GM18499 (cell line): ENCODE results near the gene KCNH5.

Experiments
- ATAC-seq: cut with Tn5 transposase; IDR thresholded peaks from one replicate; pipeline ENCODE4 v1.9.1; 2021; ENCODE audit warnings: moderate number of reproducible peaks; ENCODE audit not compliant: insufficient read depth, unreplicated experiment

KCNH5 gene

GRCh38 chr14:63045234-63045611 is at the start of gene KCNH5:
KCNH5 (minus strand) TSS chr14:63045458; CDS start chr14:63045186, 272 bp downstream.
- ATAC-seq = no peak

- no peak for ATAC-seq
These were observed 46.2 kb upstream of the KCNH5 start for GRCh38 chr14:63091394-63091996.

GRCh38 chr14:63088865-63089264 is 43.6 kb upstream of the KCNH5 start:
- ATAC-seq = no peak

GRCh38 chr14:63078569-63078968 is 33.3 kb upstream of the KCNH5 start:
- ATAC-seq = no peak

GRCh38 chr14:63076488-63076887 is 31.2 kb upstream of the KCNH5 start:
- ATAC-seq = no peak

GRCh38 chr14:63055631-63056030 is 10.4 kb upstream of the KCNH5 start:
- ATAC-seq = no peak

- ATAC-seq = no peak
These were observed 6.7 kb upstream of the KCNH5 start for GRCh38 chr14:63051992-63052391.

GRCh38 chr14:63051301-63051700 is 6.0 kb upstream of the KCNH5 start:
- no peak for ATAC-seq

- ATAC-seq = no peak
These were observed 5.4 kb upstream of the KCNH5 start for GRCh38 chr14:63050694-63051093.

GRCh38 chr14:63046339-63047268 is 1.3 kb upstream of the KCNH5 start:
- no peak for ATAC-seq

GRCh38 chr14:63045612-63046320 is 508 bp upstream of the KCNH5 start:
- no peak for ATAC-seq

- ATAC-seq = no peak
These were observed 5.4 kb downstream of the KCNH5 start for GRCh38 chr14:63039866-63040265.

GRCh38 chr14:63032641-63033040 is 12.6 kb downstream of the KCNH5 start:
- ATAC-seq = no peak

GRCh38 chr14:63032076-63032475 is 13.2 kb downstream of the KCNH5 start:
- no peak for ATAC-seq

- no peak for ATAC-seq
These were observed 15.1 kb downstream of the KCNH5 start for GRCh38 chr14:63030113-63030512.

- no peak for ATAC-seq
These were observed 17.5 kb downstream of the KCNH5 start for GRCh38 chr14:63027719-63028118.

- ATAC-seq = no peak
These were observed 18.8 kb downstream of the KCNH5 start for GRCh38 chr14:63026491-63026890.

GRCh38 chr14:63014621-63015020 is 30.6 kb downstream of the KCNH5 start:
- no peak for ATAC-seq

- no peak for ATAC-seq
These were observed 33.1 kb downstream of the KCNH5 start for GRCh38 chr14:63012171-63012570.

- ATAC-seq = no peak
These were observed 33.6 kb downstream of the KCNH5 start for GRCh38 chr14:63011623-63012022.

- ATAC-seq = no peak
These were observed 35.8 kb downstream of the KCNH5 start for GRCh38 chr14:63009495-63009894.
